ENCODE data around the gene OLIG1. TPM values are rescaled to one million over a fixed set of nuclear protein-coding genes. Genes with fewer than 3 reads are reported as not detected.

OLIG1 gene
- total and polyA plus RNA-seq, 5 experiments from 2014 or later, result not detected

DNA sequence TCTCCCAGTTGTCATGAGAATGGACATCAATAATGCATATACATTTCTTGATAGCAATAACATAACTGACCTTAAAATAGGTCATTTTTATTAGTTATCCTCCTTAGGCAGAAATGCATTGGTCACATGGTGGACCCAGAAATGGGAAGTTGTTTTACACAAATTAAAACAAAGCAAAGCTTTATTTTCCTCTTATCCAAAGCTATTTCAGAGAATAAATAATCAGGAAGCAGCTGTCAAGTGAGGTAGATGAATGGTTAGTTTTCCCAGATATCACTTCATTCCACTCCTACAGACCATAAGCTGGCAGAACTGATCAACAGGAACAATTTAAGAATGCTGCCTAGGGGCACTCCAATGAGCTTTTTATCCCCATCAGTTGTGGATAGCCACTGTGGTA lies 16.0 kb upstream of the OLIG1 start:
- peaks cover 0 to 9% (median 3%) of the 10 kb centered on the region in 4 donors for H3K4me1 Mint-ChIP-seq
- no peak overlapping the region for H3K4me3 Mint-ChIP-seq
- DNase-seq (no peak), ATAC-seq (no peak)
- no peak overlapping the region for H3K27ac Mint-ChIP-seq
- no peaks in the 10 kb centered on the region for H3K36me3 Mint-ChIP-seq
- peaks cover 0 to 8% (median 0%) of the 10 kb centered on the region in 5 donors for H3K27me3 Mint-ChIP-seq
- POLR2A ChIA-PET, result interaction anchor here (0.7 kb wide), 1 partner anchor 21 kb away, joined by 3 read pairs; no protein-coding TSS in a partner anchor
- H3K9me3 Mint-ChIP-seq, result peaks cover 0 to 2% (median 0%) of the 10 kb centered on the region in 9 donors

- DNase-seq, result no peak
- Mint-ChIP-seq H3K36me3 (no peaks in the 10 kb centered on the region), H3K4me1 (peaks cover 3 to 21% (median 15%) of the 10 kb centered on the region in 4 donors), H3K27ac (no peak overlapping the region), H3K4me3 (no peak overlapping the region), H3K9me3 (peaks cover 0 to 2% (median 0%) of the 10 kb centered on the region in 9 donors), H3K27me3 (peaks cover 0 to 13% (median 0%) of the 10 kb centered on the region in 5 donors)
- POLR2A ChIA-PET, result no interaction called here
- ATAC-seq, result no peak
Measured at GRCh38 chr21:33055991-33056390, 13.9 kb upstream of the OLIG1 start.

- POLR2A ChIA-PET, result no interaction called here
- H3K4me1 Mint-ChIP-seq, result peaks cover 3 to 21% (median 15%) of the 10 kb centered on the region in 4 donors
- no peak for DNase-seq
- no peaks in the 10 kb centered on the region for H3K36me3 Mint-ChIP-seq
- peaks cover 0 to 15% (median 8%) of the 10 kb centered on the region in 5 donors for H3K27me3 Mint-ChIP-seq
- H3K9me3 Mint-ChIP-seq, result peaks cover 0 to 2% (median 0%) of the 10 kb centered on the region in 9 donors
- H3K27ac Mint-ChIP-seq, result peak overlapping the region in 1 of 10 donors; percentile 89
- ATAC-seq, result no peak
- H3K4me3 Mint-ChIP-seq, result no peak overlapping the region
Measured at GRCh38 chr21:33057385-33057940, 12.5 kb upstream of the OLIG1 start.

DNA sequence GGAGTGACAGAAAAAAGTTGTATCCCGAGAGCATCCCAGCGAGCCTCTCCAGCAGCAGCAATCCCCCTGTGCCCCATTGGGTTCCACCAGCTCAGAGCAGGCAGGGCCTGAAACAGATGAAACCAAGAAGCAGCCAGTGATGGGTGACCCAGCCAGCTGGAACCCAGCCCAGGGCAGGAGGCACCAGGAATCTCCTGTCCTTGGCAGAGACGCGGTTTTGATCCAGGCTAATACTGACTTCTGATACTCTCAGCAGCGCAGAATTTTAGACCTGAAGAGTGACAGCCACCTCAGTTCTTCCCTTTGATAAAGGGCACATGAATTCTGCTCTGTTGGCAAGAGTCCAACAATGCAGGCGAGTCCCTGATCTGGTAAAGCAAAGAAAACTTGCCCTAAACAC lies 11.4 kb upstream of the OLIG1 start:
- Mint-ChIP-seq H3K4me1 (peaks cover 3 to 21% (median 15%) of the 10 kb centered on the region in 4 donors), H3K9me3 (peaks cover 0 to 2% (median 0%) of the 10 kb centered on the region in 9 donors), H3K36me3 (no peaks in the 10 kb centered on the region), H3K27me3 (peaks cover 3 to 25% (median 15%) of the 10 kb centered on the region in 5 donors), H3K27ac (no peak overlapping the region), H3K4me3 (no peak overlapping the region)
- ATAC-seq (no peak), DNase-seq (no peak)
- POLR2A ChIA-PET, result no interaction called here

- POLR2A ChIA-PET, result no interaction called here
- Mint-ChIP-seq H3K27ac (no peak overlapping the region), H3K36me3 (no peaks in the 10 kb centered on the region), H3K4me3 (no peak overlapping the region), H3K9me3 (peaks cover 0 to 2% (median 0%) of the 10 kb centered on the region in 9 donors), H3K27me3 (peaks cover 3 to 29% (median 16%) of the 10 kb centered on the region in 5 donors), H3K4me1 (peaks cover 3 to 21% (median 15%) of the 10 kb centered on the region in 4 donors)
- ATAC-seq, result no peak
- no peak for DNase-seq
Measured at GRCh38 chr21:33058957-33059356, 11.0 kb upstream of the OLIG1 start.

DNA sequence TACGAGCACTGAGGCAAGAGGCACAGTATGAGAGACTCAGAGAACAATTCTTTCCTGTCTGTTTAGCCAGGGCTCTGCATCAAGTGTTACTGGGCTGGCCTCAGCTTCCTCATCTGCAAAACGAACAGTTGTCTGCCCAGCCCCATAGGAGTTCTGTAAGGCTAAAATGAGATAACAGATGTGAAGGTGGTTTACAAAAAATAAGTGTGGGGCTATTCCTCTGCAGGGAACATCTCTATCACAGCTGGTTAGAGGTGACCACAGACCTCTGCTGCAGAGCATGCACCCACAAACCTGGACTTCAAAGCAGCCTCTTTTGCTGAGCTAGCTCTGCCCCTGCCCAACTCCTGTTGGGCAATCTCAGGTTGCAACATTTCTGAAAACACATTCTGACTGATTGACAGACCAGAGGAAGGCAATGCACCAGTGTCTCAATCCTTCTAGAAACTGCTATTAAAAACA lies 10.5 kb upstream of the OLIG1 start:
- Mint-ChIP-seq H3K27ac (no peak overlapping the region), H3K9me3 (peaks cover 0 to 2% (median 0%) of the 10 kb centered on the region in 9 donors), H3K4me1 (peaks cover 3 to 21% (median 15%) of the 10 kb centered on the region in 4 donors), H3K4me3 (no peak overlapping the region), H3K36me3 (no peaks in the 10 kb centered on the region), H3K27me3 (peaks cover 3 to 32% (median 17%) of the 10 kb centered on the region in 5 donors)
- no peak for DNase-seq
- peak in 1 of 2 donors; percentile 49 for ATAC-seq
- POLR2A ChIA-PET, result no interaction called here

DNA sequence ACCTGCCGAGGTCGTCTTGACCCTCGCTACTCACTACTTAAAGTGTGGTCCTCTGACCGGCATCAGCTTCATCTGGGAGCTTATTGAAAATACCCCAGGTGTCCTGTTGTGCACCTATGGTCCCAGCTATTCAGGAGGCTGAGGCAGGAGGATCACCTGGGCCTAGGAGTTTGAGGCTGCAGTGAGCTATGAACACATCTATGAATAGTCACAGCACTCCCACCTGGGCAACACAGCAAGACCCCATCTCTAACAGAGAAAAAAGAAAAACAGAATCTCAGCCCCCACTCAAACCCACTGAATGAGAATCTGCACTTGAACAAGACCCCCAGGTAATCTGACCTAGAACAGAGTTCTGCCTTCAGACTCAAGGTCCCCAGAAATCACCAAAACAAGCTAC lies 8.7 kb upstream of the OLIG1 start:
- H3K27ac Mint-ChIP-seq, result no peak overlapping the region
- no peak for ATAC-seq
- H3K4me1 Mint-ChIP-seq, result peaks cover 3 to 22% (median 15%) of the 10 kb centered on the region in 4 donors
- DNase-seq, result no peak
- POLR2A ChIA-PET, result no interaction called here
- no peak overlapping the region for H3K4me3 Mint-ChIP-seq
- peaks cover 9 to 50% (median 31%) of the 10 kb centered on the region in 5 donors for H3K27me3 Mint-ChIP-seq
- peaks cover 0 to 2% (median 0%) of the 10 kb centered on the region in 9 donors for H3K9me3 Mint-ChIP-seq
- no peaks in the 10 kb centered on the region for H3K36me3 Mint-ChIP-seq

GRCh38 chr21:33063375-33063883 lies 6.5 kb upstream of the OLIG1 start:
- POLR2A ChIA-PET, result interaction anchor here (0.6 kb wide), 1 partner anchor 9 kb away, joined by 3 read pairs; no protein-coding TSS in a partner anchor
- H3K9me3 Mint-ChIP-seq, result peaks cover 0 to 2% (median 0%) of the 10 kb centered on the region in 9 donors
- peaks cover 5 to 35% (median 22%) of the 10 kb centered on the region in 4 donors for H3K4me1 Mint-ChIP-seq
- H3K4me3 Mint-ChIP-seq, result no peak overlapping the region
- no peak overlapping the region for H3K27ac Mint-ChIP-seq
- no peak for DNase-seq
- H3K27me3 Mint-ChIP-seq, result peaks cover 19 to 72% (median 44%) of the 10 kb centered on the region in 5 donors
- peaks cover 0 to 2% (median 2%) of the 10 kb centered on the region in 3 donors for H3K36me3 Mint-ChIP-seq
- no peak for ATAC-seq

GRCh38 chr21:33063907-33064622 lies 5.9 kb upstream of the OLIG1 start:
- Mint-ChIP-seq H3K4me1 (peaks cover 5 to 34% (median 19%) of the 10 kb centered on the region in 4 donors), H3K27ac (no peak overlapping the region), H3K4me3 (no peak overlapping the region), H3K9me3 (peaks cover 0 to 8% (median 0%) of the 10 kb centered on the region in 9 donors), H3K27me3 (peaks cover 22 to 79% (median 51%) of the 10 kb centered on the region in 5 donors), H3K36me3 (peaks cover 0 to 6% (median 2%) of the 10 kb centered on the region in 3 donors)
- ATAC-seq (no peak), DNase-seq (no peak)
- POLR2A ChIA-PET, result no interaction called here

DNA sequence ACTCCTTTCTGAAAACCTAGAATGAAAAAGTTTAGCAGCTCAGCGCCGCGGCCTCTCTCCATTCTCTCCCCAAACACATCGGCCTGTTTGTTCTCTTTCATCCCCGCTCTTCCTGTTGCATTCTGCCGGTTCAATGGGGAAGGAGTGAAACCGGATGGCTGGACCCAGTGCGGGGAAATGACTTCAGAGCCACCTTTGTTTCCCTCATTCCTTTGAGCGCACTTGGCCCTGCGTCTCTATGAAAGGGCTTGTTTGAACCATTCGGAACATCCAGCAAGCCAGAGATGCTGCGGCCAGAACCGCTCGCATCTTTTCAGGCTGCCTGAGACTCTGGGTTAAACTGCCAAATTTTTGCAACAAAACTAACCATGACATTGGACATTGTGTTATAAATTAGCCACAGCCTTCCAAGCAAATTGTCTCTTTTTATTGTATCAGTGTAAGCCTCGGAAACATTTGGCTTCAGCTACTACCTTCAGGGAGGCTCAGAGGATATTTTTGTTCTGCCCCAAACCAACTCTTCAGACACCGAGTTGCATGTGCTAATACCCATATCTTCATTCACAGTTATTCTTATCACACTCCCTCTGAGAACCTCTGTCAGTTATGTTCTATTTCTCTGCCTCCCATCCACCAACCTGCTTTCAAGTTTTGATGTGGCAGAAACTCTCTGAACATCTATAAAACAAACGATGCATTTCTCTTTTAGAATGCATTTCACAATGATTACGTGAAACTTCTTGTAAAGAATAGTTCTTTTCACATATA lies 5.1 kb upstream of the OLIG1 start:
- Mint-ChIP-seq H3K9me3 (peaks cover 0 to 13% (median 0%) of the 10 kb centered on the region in 9 donors), H3K36me3 (peaks cover 0 to 11% (median 2%) of the 10 kb centered on the region in 3 donors), H3K4me3 (no peak overlapping the region), H3K27ac (no peak overlapping the region), H3K27me3 (peaks cover 29 to 86% (median 57%) of the 10 kb centered on the region in 5 donors), H3K4me1 (peaks cover 4 to 27% (median 17%) of the 10 kb centered on the region in 4 donors)
- no peak for DNase-seq
- POLR2A ChIA-PET, result no interaction called here
- ATAC-seq, result no peak

- no peak for ATAC-seq
- H3K4me3 Mint-ChIP-seq, result no peak overlapping the region
- H3K27me3 Mint-ChIP-seq, result peaks cover 28 to 88% (median 58%) of the 10 kb centered on the region in 5 donors
- peaks cover 0 to 11% (median 2%) of the 10 kb centered on the region in 3 donors for H3K36me3 Mint-ChIP-seq
- H3K4me1 Mint-ChIP-seq, result peaks cover 2 to 32% (median 22%) of the 10 kb centered on the region in 4 donors
- POLR2A ChIA-PET, result no interaction called here
- H3K27ac Mint-ChIP-seq, result no peak overlapping the region
- DNase-seq, result no peak
- H3K9me3 Mint-ChIP-seq, result peaks cover 0 to 13% (median 0%) of the 10 kb centered on the region in 9 donors
Measured at GRCh38 chr21:33067043-33067442, 2.9 kb upstream of the OLIG1 start.

GRCh38 chr21:33067457-33067856 lies 2.5 kb upstream of the OLIG1 start:
- H3K4me1 Mint-ChIP-seq, result peaks cover 3 to 36% (median 24%) of the 10 kb centered on the region in 4 donors
- no peak overlapping the region for H3K27ac Mint-ChIP-seq
- H3K27me3 Mint-ChIP-seq, result peaks cover 28 to 88% (median 60%) of the 10 kb centered on the region in 5 donors
- DNase-seq (no peak), ATAC-seq (no peak)
- peaks cover 0 to 11% (median 2%) of the 10 kb centered on the region in 3 donors for H3K36me3 Mint-ChIP-seq
- POLR2A ChIA-PET, result no interaction called here
- no peak overlapping the region for H3K4me3 Mint-ChIP-seq
- peaks cover 0 to 13% (median 0%) of the 10 kb centered on the region in 9 donors for H3K9me3 Mint-ChIP-seq
